Chondrocyte (in vitro differentiated cells): ENCODE measurements around the gene NEDD8. TPM values are rescaled to one million over a fixed set of nuclear protein-coding genes. Genes with fewer than 3 reads are reported as not detected.

Experiments
- DNase-seq: peaks from one replicate; pipeline ENCODE4 v3.0.0; 2021; ENCODE audit warnings: mixed read lengths, low spot score
- H3K27ac Mint-ChIP-seq: one replicate; pipeline ENCODE4 v1.8.0; 2021; ENCODE audit warnings: mild to moderate bottlenecking, moderate library complexity, mixed read lengths; ENCODE audit not compliant: unreplicated experiment
- H3K27me3 Mint-ChIP-seq: 2 replicates; pipeline ENCODE4 v1.8.0; 2021; ENCODE audit warnings: low read depth, mixed read lengths
- H3K36me3 Mint-ChIP-seq: 2 replicates; pipeline ENCODE4 v1.8.0; 2021; ENCODE audit warnings: low read depth, mixed read lengths
- H3K4me1 Mint-ChIP-seq: 2 replicates; pipeline ENCODE4 v1.8.0; 2021; ENCODE audit warnings: low read depth, mild to moderate bottlenecking, mixed read lengths
- H3K4me3 Mint-ChIP-seq: one replicate; pipeline ENCODE4 v1.8.0; 2021; ENCODE audit warnings: mild to moderate bottlenecking, moderate library complexity, mixed read lengths; ENCODE audit not compliant: unreplicated experiment
- H3K9me3 Mint-ChIP-seq: 2 replicates; pipeline ENCODE4 v1.8.0; 2021; ENCODE audit warnings: low read depth, mixed read lengths
- total RNA-seq: library from RNA; stranded (reverse); gene quantifications from 3 replicates; pipeline ENCODE4 v1.2.1, GENCODE V29; 2021
- TF ChIP-seq, protein P1 (sequence below): fragments of 200-600 bp; sonication (generic); IDR thresholded peaks from 2 replicates; pipeline ENCODE4 v1.5.0; 2021; ENCODE audit warnings: antibody characterized with exemption, mild to moderate bottlenecking, moderate library complexity

The NEDD8 gene
- total RNA-seq, 1 donor from 2014 or later: 154 TPM

DNA sequence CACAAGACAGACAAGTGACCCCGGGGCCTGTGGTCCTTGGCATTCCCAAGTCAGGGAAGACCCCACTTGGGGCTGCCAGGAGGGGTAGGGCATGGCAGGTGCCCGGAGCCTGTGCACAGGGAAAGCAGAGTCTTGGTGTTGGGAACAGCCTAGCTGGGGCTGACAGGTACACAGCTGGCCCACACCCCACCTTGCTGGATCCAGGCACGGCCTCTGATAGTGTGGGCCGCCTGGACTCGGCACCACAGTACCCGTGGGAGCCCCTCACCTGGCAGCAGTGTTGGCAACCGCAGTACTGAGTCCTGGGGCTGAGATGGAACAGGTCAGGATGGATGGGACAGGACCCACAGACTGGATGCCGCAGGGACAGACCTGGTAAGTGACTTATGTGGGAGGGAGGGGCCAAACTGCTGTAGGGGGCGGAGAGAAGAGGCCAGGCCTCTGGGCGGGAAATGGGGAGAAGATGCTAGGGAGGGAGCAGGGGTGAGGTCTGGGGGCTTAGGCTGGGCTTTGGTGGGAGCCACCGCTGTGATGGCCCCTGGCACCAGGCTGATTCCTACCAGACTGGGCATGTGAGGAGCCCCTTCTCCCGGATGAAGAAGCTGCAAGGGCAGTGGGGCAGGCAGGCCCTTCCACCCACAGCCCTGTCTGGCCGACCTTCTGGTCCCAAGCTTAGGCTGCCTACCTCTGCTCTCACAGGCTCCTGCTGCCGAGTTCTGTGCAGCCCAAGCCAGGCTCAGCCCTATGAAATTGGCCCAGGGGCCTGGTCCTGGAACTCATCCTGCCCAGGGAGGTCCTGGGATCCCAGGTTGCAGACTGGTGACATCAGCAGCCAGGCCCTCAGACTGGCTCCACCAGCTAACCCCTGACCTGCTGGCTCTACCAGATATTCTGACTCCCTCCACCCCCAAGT lies 30.9 kb upstream of the NEDD8 start, which contains the start of gene TGM1:
Gene TGM1, minus strand, starts transcription at position 357 of the 913 bp plus-strand sequence. CDS start 825 bp downstream, outside the sequence.
- H3K27me3 Mint-ChIP-seq: no peaks in the 10 kb centered on the region
- peaks cover 16% of the 10 kb centered on the region for H3K4me1 Mint-ChIP-seq
- no peak within 1 kb of the TSS for H3K27ac Mint-ChIP-seq
- no peak within 1 kb of the TSS for H3K4me3 Mint-ChIP-seq
- DNase-seq: peak; percentile 81
- H3K36me3 Mint-ChIP-seq: peaks cover 12% of the 10 kb centered on the region
- TF ChIP-seq, protein P1, sequence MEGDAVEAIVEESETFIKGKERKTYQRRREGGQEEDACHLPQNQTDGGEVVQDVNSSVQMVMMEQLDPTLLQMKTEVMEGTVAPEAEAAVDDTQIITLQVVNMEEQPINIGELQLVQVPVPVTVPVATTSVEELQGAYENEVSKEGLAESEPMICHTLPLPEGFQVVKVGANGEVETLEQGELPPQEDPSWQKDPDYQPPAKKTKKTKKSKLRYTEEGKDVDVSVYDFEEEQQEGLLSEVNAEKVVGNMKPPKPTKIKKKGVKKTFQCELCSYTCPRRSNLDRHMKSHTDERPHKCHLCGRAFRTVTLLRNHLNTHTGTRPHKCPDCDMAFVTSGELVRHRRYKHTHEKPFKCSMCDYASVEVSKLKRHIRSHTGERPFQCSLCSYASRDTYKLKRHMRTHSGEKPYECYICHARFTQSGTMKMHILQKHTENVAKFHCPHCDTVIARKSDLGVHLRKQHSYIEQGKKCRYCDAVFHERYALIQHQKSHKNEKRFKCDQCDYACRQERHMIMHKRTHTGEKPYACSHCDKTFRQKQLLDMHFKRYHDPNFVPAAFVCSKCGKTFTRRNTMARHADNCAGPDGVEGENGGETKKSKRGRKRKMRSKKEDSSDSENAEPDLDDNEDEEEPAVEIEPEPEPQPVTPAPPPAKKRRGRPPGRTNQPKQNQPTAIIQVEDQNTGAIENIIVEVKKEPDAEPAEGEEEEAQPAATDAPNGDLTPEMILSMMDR: no peak
- no peaks in the 10 kb centered on the region for H3K9me3 Mint-ChIP-seq

DNA sequence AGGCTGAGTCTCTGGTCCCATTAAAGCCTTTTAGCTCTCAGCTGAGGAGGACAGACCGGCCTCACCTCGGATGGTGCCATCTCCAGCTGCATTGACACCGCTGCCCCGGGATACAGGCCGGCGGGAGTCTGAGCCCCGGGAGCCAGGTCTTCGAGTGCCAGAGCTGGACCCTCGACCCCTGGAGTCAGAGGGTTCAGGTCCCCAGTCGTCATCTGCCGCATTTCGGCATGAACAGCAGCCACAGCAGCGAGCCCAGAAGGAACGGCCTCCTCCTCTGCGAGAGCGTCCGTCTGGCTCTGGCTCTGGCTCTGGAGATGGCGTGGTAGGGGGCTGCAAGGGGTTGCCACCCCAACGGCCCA lies 29.8 kb upstream of the NEDD8 start:
- H3K27me3 Mint-ChIP-seq: no peaks in the 10 kb centered on the region
- peaks cover 23% of the 10 kb centered on the region for H3K4me1 Mint-ChIP-seq
- no peaks in the 10 kb centered on the region for H3K9me3 Mint-ChIP-seq
- peaks cover 7% of the 10 kb centered on the region for H3K36me3 Mint-ChIP-seq
- no peak overlapping the region for H3K4me3 Mint-ChIP-seq
- TF ChIP-seq, protein P1: no peak
- DNase-seq: no peak
- no peak overlapping the region for H3K27ac Mint-ChIP-seq

DNA sequence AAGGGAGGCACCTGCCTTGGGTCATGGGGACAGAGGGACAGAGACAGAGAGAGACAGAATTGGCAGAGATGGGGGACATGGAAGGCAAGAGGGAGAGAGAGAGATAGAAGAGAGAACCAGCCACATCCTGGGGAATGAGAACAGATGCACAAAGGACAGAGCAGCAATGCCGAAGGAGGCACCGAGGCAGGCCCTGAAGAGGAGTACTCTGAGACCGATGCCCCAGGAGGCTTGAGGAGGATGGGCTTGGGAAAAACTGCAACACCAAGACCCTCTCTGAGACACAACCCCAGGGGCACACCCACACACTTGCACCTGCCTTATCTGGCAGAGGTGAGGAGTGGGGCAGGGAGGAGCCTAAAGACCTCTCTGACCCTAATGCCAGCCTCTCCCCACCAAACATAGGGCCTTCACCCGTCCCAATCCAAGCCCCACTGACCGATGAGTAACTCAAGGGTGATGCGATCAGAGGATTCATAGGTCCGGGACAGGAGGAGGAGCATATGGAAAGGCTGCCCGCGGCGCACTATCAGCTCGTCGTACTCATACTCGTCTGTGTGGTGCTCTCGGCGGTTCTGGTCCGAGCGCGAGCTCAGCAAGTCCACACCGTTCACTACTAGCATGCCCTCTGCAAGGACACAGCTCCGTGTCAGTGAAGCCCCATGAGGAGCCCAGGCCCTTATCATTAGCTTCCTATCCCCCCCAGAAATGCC lies 29.2 kb upstream of the NEDD8 start:
- H3K4me3 Mint-ChIP-seq: no peak overlapping the region
- no peak overlapping the region for H3K27ac Mint-ChIP-seq
- H3K36me3 Mint-ChIP-seq: peaks cover 2% of the 10 kb centered on the region
- H3K4me1 Mint-ChIP-seq: peaks cover 28% of the 10 kb centered on the region
- DNase-seq: no peak
- no peaks in the 10 kb centered on the region for H3K9me3 Mint-ChIP-seq
- no peaks in the 10 kb centered on the region for H3K27me3 Mint-ChIP-seq
- TF ChIP-seq, protein P1: no peak

DNA sequence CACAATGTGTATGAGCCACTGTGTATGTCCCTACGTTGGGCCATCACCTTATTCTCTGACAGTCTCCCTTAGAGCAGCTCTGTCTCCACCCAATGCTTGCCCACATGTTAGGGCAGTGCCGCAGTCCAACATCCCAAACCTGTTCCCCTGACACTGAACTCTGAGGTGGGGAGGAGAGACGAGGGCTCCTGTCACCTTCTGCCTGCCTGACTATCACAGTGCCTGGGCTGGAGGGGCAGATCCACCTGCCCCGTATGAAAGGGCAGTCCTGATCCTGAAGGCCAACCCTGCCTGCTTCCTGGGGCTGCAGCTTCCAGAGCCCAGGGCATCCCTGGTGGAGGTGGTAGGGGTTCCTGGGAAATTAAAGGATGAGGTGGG lies 28.6 kb upstream of the NEDD8 start:
- peak; percentile 59 for DNase-seq
- Mint-ChIP-seq H3K9me3 (no peaks in the 10 kb centered on the region), H3K27ac (no peak overlapping the region), H3K36me3 (no peaks in the 10 kb centered on the region), H3K4me1 (peaks cover 29% of the 10 kb centered on the region), H3K4me3 (no peak overlapping the region), H3K27me3 (no peaks in the 10 kb centered on the region)
- TF ChIP-seq, protein P1: no peak

DNA sequence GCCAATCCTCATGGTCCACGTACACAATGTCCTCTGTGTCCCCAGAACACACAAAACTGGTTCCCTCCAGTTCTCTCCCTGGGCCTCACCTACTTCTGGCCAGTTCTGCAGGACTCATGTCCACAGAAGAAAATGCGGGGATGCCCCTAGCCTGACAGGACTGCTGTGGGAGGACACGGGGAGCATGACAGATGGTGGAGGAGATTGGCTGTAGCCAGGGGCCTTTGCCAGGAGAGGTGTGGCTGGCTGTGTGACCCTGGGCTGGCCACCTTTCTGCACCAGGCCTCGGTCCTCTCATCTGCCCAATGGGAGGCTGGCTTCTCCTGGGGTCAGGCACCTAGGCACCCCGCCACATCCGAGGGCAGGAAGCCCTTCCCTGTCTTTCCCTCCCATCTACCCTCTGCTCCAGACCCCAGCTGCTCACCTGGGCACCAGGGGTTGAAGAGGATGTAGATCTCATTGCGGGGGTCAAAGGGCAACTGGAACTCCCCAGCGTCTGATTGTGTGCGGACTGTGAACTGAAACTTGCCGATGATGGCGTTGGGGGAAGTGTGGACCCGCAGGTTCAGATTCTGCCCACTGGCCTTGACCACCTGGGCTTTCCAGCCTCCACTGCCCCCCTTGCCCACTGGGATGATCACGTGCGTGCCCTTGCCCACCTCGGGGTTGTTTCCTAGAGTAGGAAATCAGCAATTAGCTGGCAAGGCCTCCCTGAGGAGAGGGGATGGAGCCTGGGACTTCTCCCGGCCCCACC lies 28.0 kb upstream of the NEDD8 start:
- TF ChIP-seq, protein P1: no peak
- Mint-ChIP-seq H3K27me3 (no peaks in the 10 kb centered on the region), H3K4me3 (no peak overlapping the region), H3K36me3 (no peaks in the 10 kb centered on the region), H3K4me1 (peaks cover 29% of the 10 kb centered on the region), H3K9me3 (no peaks in the 10 kb centered on the region), H3K27ac (no peak overlapping the region)
- DNase-seq: peak; percentile 63
